ENCODE measurements around the gene CRHR1.

CRHR1 gene

DNA sequence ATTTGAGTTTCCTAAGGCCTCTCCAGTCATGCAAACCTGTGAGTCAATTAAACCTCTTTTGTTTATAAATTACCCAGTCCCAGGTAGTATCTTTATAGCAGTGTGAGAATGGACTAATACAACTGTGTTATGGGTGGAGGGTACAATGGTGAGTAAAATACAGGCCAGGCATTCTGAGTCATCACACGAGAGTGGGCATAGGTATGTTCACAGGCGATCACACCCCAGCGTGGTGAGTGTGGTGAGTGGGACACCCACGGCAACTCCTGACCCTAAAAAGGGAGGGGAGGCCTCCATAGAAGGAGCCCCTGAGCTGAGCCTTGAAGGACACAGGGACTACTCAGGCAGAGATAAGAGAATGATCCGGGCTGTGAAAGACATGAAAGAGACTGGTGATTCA lies 87.6 kb downstream of the CRHR1 start:
- DNase-seq = no peak

DNA sequence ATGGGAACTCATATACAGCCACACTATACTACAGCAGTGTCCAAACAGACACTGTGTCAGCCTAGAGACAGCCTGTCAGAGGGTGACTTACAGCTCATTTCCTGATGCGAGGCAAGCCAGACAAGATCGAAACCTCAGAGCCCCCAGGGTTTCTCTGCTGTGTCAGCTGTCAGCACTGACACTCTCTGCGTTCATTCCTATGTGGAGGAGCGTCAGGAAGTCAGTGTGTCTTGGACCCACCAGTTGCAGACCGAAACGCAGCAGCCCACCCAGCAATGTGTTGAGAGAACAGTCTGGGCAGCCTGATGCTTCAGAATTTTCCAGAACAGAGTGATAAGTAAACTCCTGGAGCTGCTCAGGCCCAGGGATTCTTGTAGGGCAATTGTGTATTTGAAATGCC lies 89.6 kb downstream of the CRHR1 start:
- no peak for DNase-seq

DNA sequence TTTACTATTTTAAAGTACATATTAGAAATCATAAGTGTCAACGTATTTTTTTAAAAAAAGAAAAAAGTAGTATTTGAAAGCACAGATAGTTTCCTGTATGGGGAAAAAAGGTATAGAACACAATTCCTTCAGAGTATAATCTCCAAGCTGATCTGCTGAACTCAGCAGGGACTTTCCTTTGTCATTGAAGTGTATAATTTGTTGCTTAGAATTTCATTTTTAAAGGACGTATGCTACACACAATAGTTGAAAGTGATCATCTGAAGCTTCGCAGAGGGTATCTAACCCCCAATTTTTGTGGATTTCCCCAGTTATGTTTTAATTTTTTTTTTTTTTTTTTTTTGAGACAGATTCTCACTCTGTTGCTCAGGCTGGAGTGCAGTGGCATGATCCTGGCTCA lies 90.0 kb downstream of the CRHR1 start:
- no peak for DNase-seq

DNA sequence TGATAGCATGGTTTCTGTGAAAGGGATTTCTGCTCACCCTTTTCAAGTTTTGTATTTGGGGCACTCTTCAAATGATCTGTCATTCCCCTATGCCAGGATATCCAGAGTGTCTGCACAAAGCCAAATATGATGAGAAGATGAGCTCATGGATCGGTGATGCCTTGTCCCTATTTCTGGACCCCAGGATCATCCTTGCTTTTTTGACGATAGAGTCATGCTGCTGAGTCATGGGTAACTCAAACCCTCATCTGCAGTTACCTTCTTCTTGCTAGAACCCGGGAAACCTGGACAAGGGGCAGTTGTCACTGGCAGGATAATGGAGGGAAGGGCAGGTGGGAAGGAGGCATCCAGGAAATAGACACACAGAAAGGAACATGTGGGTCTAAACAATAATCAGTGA lies 92.4 kb downstream of the CRHR1 start:
- DNase-seq = no peak

DNA sequence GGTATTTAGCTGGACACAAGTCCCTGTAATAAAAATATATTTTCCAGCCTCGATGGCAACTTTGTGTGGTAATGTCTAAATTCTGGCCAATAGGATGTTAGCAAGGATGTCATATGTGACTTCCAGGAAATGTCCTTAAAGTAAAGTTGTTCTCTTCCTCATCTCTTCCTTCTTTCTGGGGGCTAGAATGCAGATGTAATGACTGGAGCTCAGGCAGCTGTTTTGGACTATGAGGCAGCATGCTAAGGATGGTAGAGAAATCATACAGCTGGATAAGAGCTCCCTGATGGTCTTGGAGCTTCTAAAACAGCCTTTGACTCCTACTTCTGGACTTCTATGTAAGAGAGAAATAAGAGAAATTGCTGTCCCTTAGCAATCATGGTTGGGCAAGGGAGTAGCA lies 93.3 kb downstream of the CRHR1 start:
- DNase-seq = no peak

DNA sequence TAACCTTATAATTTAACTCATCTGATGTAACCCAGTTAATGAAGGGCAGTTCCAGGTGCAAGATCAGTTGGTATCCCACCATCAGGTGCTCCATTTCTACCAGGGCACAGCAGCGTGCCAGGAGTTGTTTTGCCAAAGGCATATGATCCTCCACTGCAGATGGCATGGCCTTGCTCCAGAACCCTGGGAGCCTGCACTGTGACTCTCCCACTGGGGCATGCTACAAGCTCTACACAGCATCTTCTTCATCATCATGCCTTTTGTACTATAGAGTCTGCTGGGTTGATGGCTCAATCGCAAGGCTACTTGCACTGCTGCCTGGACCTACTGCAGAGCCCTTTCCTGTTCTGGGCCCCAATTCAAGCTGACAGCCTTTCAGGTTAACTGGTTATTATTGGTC lies 98.9 kb downstream of the CRHR1 start:
- no peak for DNase-seq
